ENCODE results near the gene SMAD5. TPM values are rescaled to one million over a fixed set of nuclear protein-coding genes. Genes with fewer than 3 reads are reported as not detected.

The SMAD5 gene
- total RNA-seq, 3 donors from 2014 or later = 45.6 to 63.7 (median 52.4) TPM

- H3K4me3 ChIP-seq = no peak overlapping the region
- H3K4me1 ChIP-seq = peaks cover 0 to 10% of the 10 kb centered on the region in 2 donors
- peaks cover 4% of the 10 kb centered on the region for H3K36me3 ChIP-seq
- no peak for DNase-seq (ENCODE audit: low spot score in 2 of 2)
- intact Hi-C loops (cut with DNase I; ENCODE audit: low total_unique reads) = no loop called here
- H3K9me3 ChIP-seq = no peaks in the 10 kb centered on the region
- H3K27me3 ChIP-seq = peaks cover 0 to 47% of the 10 kb centered on the region in 2 donors
- H3K27ac ChIP-seq = no peak overlapping the region
- TF ChIP-seq POLR2AphosphoS5 (IDR thresholded peaks at IDR 0.05) (no peak), POLR2A (IDR thresholded peaks at IDR 0.05) (no peak), CTCF (IDR thresholded peaks at IDR 0.05) (no peak)
These were observed 57.6 kb downstream of the SMAD5 start for GRCh38 chr5:136190091-136190720.

- intact Hi-C loops (cut with DNase I; ENCODE audit: low total_unique reads) = no loop called here
- no peaks in the 10 kb centered on the region for H3K9me3 ChIP-seq
- no peak for TF ChIP-seq POLR2A (IDR thresholded peaks at IDR 0.05)
- no peak for TF ChIP-seq CTCF (IDR thresholded peaks at IDR 0.05)
- TF ChIP-seq POLR2AphosphoS5 (IDR thresholded peaks at IDR 0.05) = no peak
- peaks cover 4% of the 10 kb centered on the region for H3K36me3 ChIP-seq
- DNase-seq (ENCODE audit: low spot score in 2 of 2) = no peak
- H3K4me1 ChIP-seq = peaks cover 0 to 10% of the 10 kb centered on the region in 2 donors
- no peak overlapping the region for H3K27ac ChIP-seq
- peaks cover 0 to 50% of the 10 kb centered on the region in 2 donors for H3K27me3 ChIP-seq
- H3K4me3 ChIP-seq = no peak overlapping the region
These were observed 58.3 kb downstream of the SMAD5 start for GRCh38 chr5:136190904-136191303.

GRCh38 chr5:136191304-136192014, 58.8 kb downstream of the SMAD5 start:
- Histone ChIP-seq H3K36me3 (peaks cover 4% of the 10 kb centered on the region), H3K4me3 (peak overlapping the region; percentile 36 to 61 (median 40)), H3K27ac (no peak overlapping the region), H3K27me3 (peaks cover 0 to 50% of the 10 kb centered on the region in 2 donors), H3K9me3 (no peaks in the 10 kb centered on the region), H3K4me1 (peaks cover 0 to 10% of the 10 kb centered on the region in 2 donors)
- intact Hi-C loops (cut with DNase I; ENCODE audit: low total_unique reads) = no loop called here
- no peak for TF ChIP-seq CTCF (IDR thresholded peaks at IDR 0.05)
- no peak for TF ChIP-seq POLR2A (IDR thresholded peaks at IDR 0.05)
- no peak for TF ChIP-seq POLR2AphosphoS5 (IDR thresholded peaks at IDR 0.05)
- no peak for DNase-seq (ENCODE audit: low spot score in 2 of 2)

GRCh38 chr5:136192015-136192525, 59.4 kb downstream of the SMAD5 start:
- peak overlapping the region; percentile 36 to 61 (median 40) for H3K4me3 ChIP-seq
- peaks cover 4% of the 10 kb centered on the region for H3K36me3 ChIP-seq
- TF ChIP-seq POLR2A (IDR thresholded peaks at IDR 0.05) (no peak), CTCF (IDR thresholded peaks at IDR 0.05) (no peak), POLR2AphosphoS5 (IDR thresholded peaks at IDR 0.05) (no peak)
- no peak overlapping the region for H3K27ac ChIP-seq
- intact Hi-C loops (cut with DNase I; ENCODE audit: low total_unique reads) = no loop called here
- no peak for DNase-seq (ENCODE audit: low spot score in 2 of 2)
- peaks cover 0 to 50% of the 10 kb centered on the region in 2 donors for H3K27me3 ChIP-seq
- no peaks in the 10 kb centered on the region for H3K9me3 ChIP-seq
- peaks cover 0 to 10% of the 10 kb centered on the region in 2 donors for H3K4me1 ChIP-seq
